ENCODE results near the gene RNF133.

Gene RNF133

GRCh38 chr7:122676466-122676865 is 22.5 kb downstream of the RNF133 start:
- Mint-ChIP-seq H3K4me3 (no peak overlapping the region), H3K27ac (no peak overlapping the region), H3K4me1 (no peaks in the 10 kb centered on the region), H3K36me3 (no peaks in the 10 kb centered on the region), H3K9me3 (peaks cover 13% of the 10 kb centered on the region)
- DNase-seq (ENCODE audit: low spot score in 2 of 2) (no peak), ATAC-seq (no peak)

DNA sequence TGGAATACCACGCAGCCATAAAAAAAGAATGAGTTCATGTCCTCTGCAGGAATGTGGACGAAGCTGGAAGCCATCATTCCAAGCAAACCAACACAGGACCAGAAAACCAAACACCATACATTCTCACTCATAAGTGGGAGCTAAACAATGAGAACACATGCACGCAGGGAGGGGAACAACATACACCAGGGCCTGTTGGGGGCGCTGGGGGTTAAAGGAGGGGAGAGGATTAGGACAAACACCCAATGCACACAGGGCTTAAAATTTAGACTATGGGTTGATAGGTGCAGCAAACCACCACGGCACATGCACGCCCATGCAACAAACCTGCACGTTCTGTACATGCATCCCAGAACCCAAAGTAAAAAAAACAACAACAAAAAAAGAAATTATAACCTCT is 23.3 kb downstream of the RNF133 start:
- no peaks in the 10 kb centered on the region for H3K4me1 Mint-ChIP-seq
- no peaks in the 10 kb centered on the region for H3K36me3 Mint-ChIP-seq
- no peak overlapping the region for H3K4me3 Mint-ChIP-seq
- H3K9me3 Mint-ChIP-seq: peaks cover 16% of the 10 kb centered on the region
- no peak for ATAC-seq
- H3K27ac Mint-ChIP-seq: no peak overlapping the region
- DNase-seq (ENCODE audit: low spot score in 2 of 2): no peak

GRCh38 chr7:122675011-122675410 is 23.9 kb downstream of the RNF133 start:
- Mint-ChIP-seq H3K27ac (no peak overlapping the region), H3K9me3 (peaks cover 16% of the 10 kb centered on the region), H3K4me1 (no peaks in the 10 kb centered on the region), H3K4me3 (no peak overlapping the region), H3K36me3 (no peaks in the 10 kb centered on the region)
- ATAC-seq (no peak), DNase-seq (ENCODE audit: low spot score in 2 of 2) (no peak)

DNA sequence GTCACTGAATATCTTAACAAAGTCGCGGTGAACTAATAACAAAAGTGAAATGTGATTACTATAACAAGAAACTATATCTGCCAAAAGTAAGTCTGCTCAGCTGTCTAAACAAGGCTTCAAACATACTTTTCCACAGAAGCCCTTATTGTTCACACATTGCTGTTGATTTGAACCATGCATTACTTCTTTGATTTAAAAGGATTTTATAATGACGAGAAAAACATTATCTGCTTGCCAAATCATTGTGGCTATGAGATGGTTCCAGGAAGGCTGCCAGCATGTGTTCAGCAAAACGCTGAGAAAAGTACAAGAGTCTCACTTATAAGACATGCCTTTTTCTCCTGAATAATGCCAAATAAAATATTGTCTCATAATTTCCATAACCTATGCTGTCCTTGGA is 24.4 kb downstream of the RNF133 start:
- Mint-ChIP-seq H3K9me3 (peaks cover 14% of the 10 kb centered on the region), H3K36me3 (no peaks in the 10 kb centered on the region), H3K4me3 (no peak overlapping the region), H3K27ac (no peak overlapping the region), H3K4me1 (no peaks in the 10 kb centered on the region)
- ATAC-seq (no peak), DNase-seq (ENCODE audit: low spot score in 2 of 2) (no peak)

GRCh38 chr7:122673951-122674350 is 25.0 kb downstream of the RNF133 start:
- no peak overlapping the region for H3K4me3 Mint-ChIP-seq
- ATAC-seq: no peak
- DNase-seq (ENCODE audit: low spot score in 2 of 2): no peak

DNA sequence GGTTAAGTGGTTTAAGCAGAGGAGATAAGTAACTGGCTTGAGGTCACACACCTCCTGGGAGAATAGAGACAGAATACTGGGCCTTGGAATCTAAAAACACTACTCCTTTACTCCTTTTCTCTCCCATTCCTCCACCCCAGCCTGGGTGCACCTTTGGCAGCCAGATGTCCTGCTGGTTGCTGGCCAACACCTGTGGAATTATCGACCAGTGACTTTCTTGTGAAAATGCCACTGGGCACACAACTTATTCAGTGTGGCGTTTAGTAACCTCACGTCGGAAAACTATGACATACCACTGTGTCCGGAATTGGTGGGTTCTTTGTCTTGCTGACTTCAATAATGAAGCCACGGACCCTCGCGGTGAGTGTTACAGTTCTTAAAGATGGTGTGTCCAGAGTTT is 26.4 kb downstream of the RNF133 start:
- H3K4me1 Mint-ChIP-seq: no peaks in the 10 kb centered on the region
- H3K36me3 Mint-ChIP-seq: no peaks in the 10 kb centered on the region
- DNase-seq (ENCODE audit: low spot score in 2 of 2) (no peak), ATAC-seq (no peak)
- H3K4me3 Mint-ChIP-seq: no peak overlapping the region
- peaks cover 8% of the 10 kb centered on the region for H3K9me3 Mint-ChIP-seq
- no peak overlapping the region for H3K27ac Mint-ChIP-seq

More at GRCh38 chr7:122673951-122674350, 25.0 kb downstream of the RNF133 start:
- Mint-ChIP-seq H3K27ac (no peak overlapping the region), H3K4me1 (no peaks in the 10 kb centered on the region), H3K36me3 (no peaks in the 10 kb centered on the region), H3K9me3 (peaks cover 12% of the 10 kb centered on the region)

GRCh38 chr7:122663733-122664132 is 35.2 kb downstream of the RNF133 start:
- Mint-ChIP-seq H3K27ac (no peak overlapping the region), H3K4me3 (no peak overlapping the region), H3K36me3 (no peaks in the 10 kb centered on the region), H3K9me3 (peaks cover 9% of the 10 kb centered on the region), H3K4me1 (no peaks in the 10 kb centered on the region)
- no peak for DNase-seq (ENCODE audit: low spot score in 2 of 2)
- no peak for ATAC-seq

- no peaks in the 10 kb centered on the region for H3K36me3 Mint-ChIP-seq
- H3K9me3 Mint-ChIP-seq: peaks cover 6% of the 10 kb centered on the region
- no peaks in the 10 kb centered on the region for H3K4me1 Mint-ChIP-seq
- no peak overlapping the region for H3K27ac Mint-ChIP-seq
- DNase-seq (ENCODE audit: low spot score in 2 of 2) (no peak), ATAC-seq (no peak)
- H3K4me3 Mint-ChIP-seq: no peak overlapping the region
Observed at GRCh38 chr7:122658856-122659255, 40.1 kb downstream of the RNF133 start.

GRCh38 chr7:122653685-122654084 is 45.2 kb downstream of the RNF133 start:
- Mint-ChIP-seq H3K27ac (no peak overlapping the region), H3K9me3 (peaks cover 6% of the 10 kb centered on the region), H3K36me3 (no peaks in the 10 kb centered on the region), H3K4me3 (no peak overlapping the region), H3K4me1 (no peaks in the 10 kb centered on the region)
- DNase-seq (ENCODE audit: low spot score in 2 of 2): no peak
- ATAC-seq: no peak

GRCh38 chr7:122652876-122653275 is 46.0 kb downstream of the RNF133 start:
- no peak for ATAC-seq
- Mint-ChIP-seq H3K4me3 (no peak overlapping the region), H3K4me1 (no peaks in the 10 kb centered on the region), H3K36me3 (no peaks in the 10 kb centered on the region), H3K27ac (no peak overlapping the region), H3K9me3 (peaks cover 6% of the 10 kb centered on the region)
- no peak for DNase-seq (ENCODE audit: low spot score in 2 of 2)

GRCh38 chr7:122651451-122651850 is 47.5 kb downstream of the RNF133 start:
- Mint-ChIP-seq H3K4me1 (no peaks in the 10 kb centered on the region), H3K36me3 (no peaks in the 10 kb centered on the region), H3K9me3 (peaks cover 15% of the 10 kb centered on the region), H3K4me3 (no peak overlapping the region), H3K27ac (no peak overlapping the region)
- DNase-seq (ENCODE audit: low spot score in 2 of 2) (no peak), ATAC-seq (no peak)
